Spleen (tissue), 7 donors: Measurements from ENCODE around the gene CFAP99.

Experiments
- CTCF ChIP-seq, 11 experiments: fragments of 200-600 bp in 7 of 11; fragments of 450-650 bp in 4 of 11; sonication (generic) in 4 of 11; IDR thresholded peaks in 8 of 11; conservative IDR thresholded peaks in 3 of 11; 1 replicate in 7 of 11; 2 replicates in 4 of 11; pipeline versions ENCODE4 v1.4.0 to v1.8.0; 2016 to 2021; ENCODE audit warnings: antibody characterized with exemption in 11 of 11, inconsistent platforms in 4 of 11, mild to moderate bottlenecking in 1 of 11
- POLR2AphosphoS5 ChIP-seq, 3 donors: sonication (generic); formaldehyde crosslinking; IDR thresholded peaks; one replicate each; pipeline ENCODE4 v1.5.1; 2017; ENCODE audit warnings: antibody characterized with exemption in 3 of 3
- donor health status: DM: no; HTN: no; CAD: no; lungs with moderate emphysema.
- donor health status: DM: no; HTN: no; CAD: no.
- donor health status: DM: no; HTN: no; CAD: no.

GRCh38 chr4:2408401-2408958 is 10.3 kb upstream of the CFAP99 start:
- no peak for TF ChIP-seq CTCF (IDR thresholded peaks at IDR 0.05 in 8 of 11, conservative IDR thresholded peaks at IDR 0.05 in 3 of 11)
- TF ChIP-seq POLR2AphosphoS5 (IDR thresholded peaks at IDR 0.05), result no peak
